EH (cell line): ENCODE data around the gene TMEM222.
A peak's percentile ranks its signal among the peaks of the same experiment; 100 is the strongest.

ENCODE experiments used
- DNase-seq: peaks from one replicate; pipeline ENCODE4 v3.0.0-alpha.2; 2015; ENCODE audit warnings: low read depth

The TMEM222 gene

GRCh38 chr1:27306892-27307761, 14.8 kb upstream of the TMEM222 start:
- DNase-seq, result no peak

GRCh38 chr1:27307874-27308598, 13.9 kb upstream of the TMEM222 start:
- no peak for DNase-seq

DNA sequence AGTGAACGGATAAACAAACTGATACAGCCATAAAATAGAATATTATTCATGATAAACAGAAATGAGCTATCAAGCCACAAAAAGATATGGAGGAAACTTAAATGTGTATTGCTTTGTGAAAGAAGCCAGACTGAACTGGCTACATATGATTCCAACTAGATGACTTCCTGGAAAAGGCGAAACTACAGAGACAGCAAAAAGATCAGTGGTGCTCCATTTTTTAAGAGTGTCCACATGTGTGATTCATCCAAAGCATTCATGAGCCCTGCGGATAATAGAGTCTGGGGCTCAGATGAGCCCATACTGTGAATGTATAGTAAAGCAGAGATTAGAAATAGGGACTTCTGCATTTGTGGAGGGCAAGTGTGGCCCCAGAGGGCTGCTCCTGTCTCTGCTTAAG, 7.8 kb upstream of the TMEM222 start:
- peak; percentile 17 for DNase-seq

DNA sequence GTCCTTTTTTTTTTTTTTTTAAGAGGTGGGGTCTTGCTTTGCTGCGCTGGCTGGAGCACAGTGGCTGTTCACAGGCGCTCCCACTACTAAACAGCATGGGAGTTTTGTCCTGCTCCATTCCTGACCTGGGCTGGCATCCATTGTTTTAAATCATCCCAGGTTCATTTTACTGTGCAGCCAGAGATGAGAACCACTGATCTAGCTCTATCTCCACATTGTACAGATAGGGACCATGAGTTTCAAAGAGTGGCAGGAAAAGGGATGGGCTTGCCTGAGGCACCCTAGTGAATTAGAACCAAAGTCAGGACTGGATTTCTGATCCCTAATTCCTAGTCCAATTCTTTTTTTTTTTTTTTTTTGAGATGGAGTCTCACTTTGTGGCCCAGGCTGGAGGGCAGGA, 7.2 kb upstream of the TMEM222 start:
- no peak for DNase-seq

DNA sequence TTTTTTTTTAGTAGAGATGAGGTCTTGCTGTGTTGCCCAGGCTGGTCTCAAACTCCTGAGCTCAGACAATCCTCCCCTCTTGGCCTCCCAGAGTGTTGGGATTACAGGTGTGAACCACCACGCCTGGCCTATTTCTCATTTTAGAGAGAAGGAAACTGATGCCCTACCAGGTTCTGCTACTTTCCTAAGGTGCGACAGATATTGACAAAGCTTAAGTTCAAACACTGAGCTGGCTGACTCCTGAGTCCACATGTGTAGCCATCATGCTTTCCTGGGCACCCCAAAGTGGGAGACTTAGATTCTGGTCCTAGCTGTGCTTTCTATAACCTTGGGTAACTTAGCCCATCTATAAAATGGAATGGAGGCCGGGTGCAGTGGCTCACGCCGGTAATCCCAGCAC, 5.1 kb upstream of the TMEM222 start:
- DNase-seq, result no peak

- no peak for DNase-seq
Measured at GRCh38 chr1:27318136-27318535, 3.8 kb upstream of the TMEM222 start.

GRCh38 chr1:27318596-27318995, 3.4 kb upstream of the TMEM222 start:
- DNase-seq, result peak; percentile 77

DNA sequence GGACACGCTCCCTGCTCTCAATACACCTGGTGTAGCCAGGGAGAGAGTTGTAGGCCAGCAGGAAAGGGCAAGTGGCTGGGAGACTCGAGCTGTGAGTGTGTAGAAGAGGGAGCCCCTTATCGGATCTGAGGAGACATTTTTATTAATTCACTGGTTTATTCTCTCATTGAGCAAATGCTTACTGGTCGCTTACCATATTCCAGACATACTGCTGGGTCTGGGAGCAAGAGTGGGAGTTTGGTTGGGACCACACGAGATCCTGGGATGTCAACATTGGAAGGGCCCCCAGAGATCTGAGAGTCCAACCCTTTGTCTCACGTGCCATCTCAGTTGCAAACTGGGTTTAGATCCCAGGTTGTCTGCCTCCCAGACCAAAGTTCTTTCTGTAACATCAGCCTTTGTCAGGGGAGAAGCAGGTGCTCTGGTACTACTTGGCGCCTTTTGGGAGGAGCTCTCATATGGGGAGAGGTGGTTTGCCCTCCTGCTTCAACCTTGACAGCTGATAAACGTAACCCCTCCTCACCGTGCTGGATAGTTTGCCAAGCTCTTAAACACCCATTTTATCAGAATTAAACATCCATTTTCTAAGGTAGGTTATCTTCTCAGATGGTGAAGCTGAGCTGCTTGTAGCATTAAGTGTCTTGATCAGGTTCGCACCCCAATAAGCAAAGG, 742 bp downstream of the TMEM222 start:
- no peak for DNase-seq

DNA sequence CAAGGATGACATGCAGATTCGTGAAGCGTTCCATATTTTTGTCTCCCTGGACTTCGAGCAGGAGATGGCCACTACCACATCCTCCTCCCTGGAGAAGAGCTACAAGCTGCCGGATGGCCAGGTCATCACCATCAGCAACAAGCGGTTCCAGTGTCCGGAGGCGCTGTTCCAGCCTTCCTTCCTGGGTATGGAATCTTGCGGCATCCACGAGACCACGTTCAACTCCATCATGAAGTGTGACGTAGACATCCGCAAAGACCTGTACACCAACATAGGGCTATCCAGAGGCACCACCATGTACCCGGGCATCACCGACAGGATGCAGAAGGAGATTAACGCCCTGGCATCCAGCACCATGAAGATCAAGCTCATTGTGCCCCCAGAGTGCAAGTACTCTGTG, 3.3 kb downstream of the TMEM222 start:
- no peak for DNase-seq

DNA sequence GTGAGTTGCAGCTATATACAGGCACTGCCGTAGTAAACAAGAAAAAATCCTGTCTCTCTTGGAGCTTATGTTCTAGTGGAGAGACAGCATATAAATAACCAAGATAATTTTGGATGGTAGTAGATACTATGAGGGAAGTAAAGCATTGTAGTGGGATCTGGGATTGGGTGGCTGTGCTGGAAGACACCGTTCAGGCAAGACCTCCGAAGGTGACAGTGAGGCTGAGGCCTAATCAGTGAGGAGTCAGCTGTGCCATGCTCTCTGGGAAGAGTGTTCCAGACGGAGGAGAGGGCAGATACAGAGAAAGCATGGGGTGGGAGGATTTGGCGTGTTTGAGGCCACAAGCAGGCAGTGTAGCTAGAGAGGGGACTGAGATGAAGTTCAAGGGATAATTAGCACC, 6.0 kb downstream of the TMEM222 start:
- no peak for DNase-seq

GRCh38 chr1:27330786-27331185, 8.8 kb downstream of the TMEM222 start:
- no peak for DNase-seq

GRCh38 chr1:27331426-27331825, 9.5 kb downstream of the TMEM222 start:
- no peak for DNase-seq

- no peak for DNase-seq
Measured at GRCh38 chr1:27331922-27332321, 10.0 kb downstream of the TMEM222 start.

- peak; percentile 55 for DNase-seq
Measured at GRCh38 chr1:27332536-27333281, 10.7 kb downstream of the TMEM222 start.

- DNase-seq, result no peak
Measured at GRCh38 chr1:27333717-27334279, 11.8 kb downstream of the TMEM222 start.

GRCh38 chr1:27335506-27336422, 13.8 kb downstream of the TMEM222 start:
- no peak for DNase-seq

DNA sequence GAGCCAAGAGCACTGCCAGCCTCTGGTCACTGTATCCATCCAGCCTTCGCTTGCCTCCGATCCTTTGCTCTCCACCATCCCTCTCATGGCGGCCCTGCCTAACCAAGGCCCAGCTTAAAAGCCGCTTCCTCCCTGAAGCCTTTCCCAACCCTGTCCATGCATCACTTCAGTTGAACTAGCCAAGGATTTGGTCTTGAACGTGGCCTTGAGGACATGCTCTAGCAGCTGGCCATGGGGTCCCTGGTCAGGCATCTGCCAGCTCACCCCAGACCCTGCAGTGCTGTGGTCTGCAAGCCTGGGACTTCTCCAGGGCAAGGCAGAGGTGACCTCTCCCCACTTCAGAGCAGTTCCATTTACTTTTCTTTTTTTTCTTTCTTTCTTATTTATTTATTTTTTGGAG, 14.8 kb downstream of the TMEM222 start:
- DNase-seq, result no peak

DNA sequence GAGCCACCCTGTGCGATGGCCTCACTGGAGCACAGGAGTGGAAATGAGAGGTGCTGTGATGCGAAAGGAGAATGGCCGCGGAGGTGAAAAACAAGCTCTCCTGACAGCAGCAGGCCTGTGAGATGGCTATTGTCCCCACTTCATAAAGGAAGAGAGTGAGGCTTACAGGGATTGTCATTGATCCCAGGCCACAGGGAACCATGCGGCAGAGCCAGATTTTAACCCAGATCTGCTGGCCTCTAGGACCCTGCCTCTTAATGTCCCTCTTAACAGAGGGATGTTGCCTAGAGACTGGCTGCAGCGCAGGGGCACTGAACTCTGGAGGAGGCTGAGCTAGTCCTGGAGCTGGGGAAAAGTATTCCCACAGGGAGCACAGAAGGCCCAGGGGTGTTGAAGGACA, 16.8 kb downstream of the TMEM222 start:
- no peak for DNase-seq

- DNase-seq, result no peak
Measured at GRCh38 chr1:27339213-27339612, 17.2 kb downstream of the TMEM222 start.

- peak; percentile 75 for DNase-seq
Measured at GRCh38 chr1:27341525-27342252, 19.7 kb downstream of the TMEM222 start, which contains the start of gene SYTL1. Gene SYTL1 (plus strand): TSS chr1:27342022. CDS start chr1:27345335, 3,313 bp downstream.
